ENCODE measurements around the gene GSG1L. TPM values are rescaled to one million over a fixed set of nuclear protein-coding genes. Genes with fewer than 3 reads are reported as not detected.

Gene GSG1L
- total and polyA plus RNA-seq, 4 donors, result not detected

DNA sequence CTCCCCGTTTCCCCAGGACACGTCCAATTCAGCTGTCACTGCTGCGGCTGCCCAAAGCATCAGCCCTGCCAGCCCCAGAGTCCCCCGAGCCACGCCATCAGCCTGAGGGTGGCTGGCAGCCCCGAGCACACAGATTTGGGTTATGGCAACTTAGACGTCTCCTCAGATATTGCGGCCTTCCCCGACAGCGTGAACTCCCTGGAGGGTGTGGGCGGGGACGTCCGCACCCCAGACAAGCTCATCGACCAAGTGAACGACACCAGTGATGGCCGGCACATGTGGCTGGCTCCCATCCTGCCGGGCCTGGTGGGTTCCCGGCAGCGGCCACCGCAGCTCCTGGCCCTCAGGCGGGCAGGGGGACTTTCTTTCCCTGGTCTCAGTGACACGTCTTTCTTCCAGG lies 288.7 kb downstream of the GSG1L start:
- Histone ChIP-seq H3K4me3 (ENCODE audit: low read depth in 1 of 3, low read length in 3 of 3) (no peak overlapping the region), H3K36me3 (ENCODE audit: control insufficient read depth in 4 of 4, insufficient read depth in 3 of 4, low read depth in 1 of 4, low read length in 3 of 4) (peaks cover 0 to 13% (median 1%) of the 10 kb centered on the region in 4 donors), H3K9ac (ENCODE audit: low read depth in 1 of 2, low read length in 2 of 2) (no peak overlapping the region), H3K27me3 (ENCODE audit: control insufficient read depth in 4 of 4, insufficient read depth in 4 of 4, low read length in 3 of 4) (no peaks in the 10 kb centered on the region), H3K27ac (ENCODE audit: low read depth in 1 of 2, low read length in 2 of 2) (no peak overlapping the region), H3K4me1 (ENCODE audit: control insufficient read depth in 4 of 4, insufficient read depth in 4 of 4, low read length in 3 of 4) (no peaks in the 10 kb centered on the region), H3K9me3 (ENCODE audit: control insufficient read depth in 4 of 4, low read length in 3 of 4) (no peaks in the 10 kb centered on the region)
- WGBS, result 95% methylated on average over 22 of the region's 22 CpGs
- TF ChIP-seq GABPA (IDR thresholded peaks at IDR 0.05 in 1 of 2, conservative IDR thresholded peaks at IDR 0.05 in 1 of 2) (no peak), YY1 (IDR thresholded peaks at IDR 0.05) (no peak), EGR1 (IDR thresholded peaks at IDR 0.05; ENCODE audit: low read depth in 2 of 2) (no peak), MAX (IDR thresholded peaks at IDR 0.05) (no peak), RXRA (IDR thresholded peaks at IDR 0.05) (no peak), REST (IDR thresholded peaks at IDR 0.05) (no peak), HNF4G (IDR thresholded peaks at IDR 0.05) (no peak), NR2F2 (IDR thresholded peaks at IDR 0.05) (no peak), FOXA2 (IDR thresholded peaks at IDR 0.05) (no peak), HNF4A (conservative IDR thresholded peaks at IDR 0.05) (no peak), RAD21 (IDR thresholded peaks at IDR 0.05) (no peak), ZBTB33 (IDR thresholded peaks at IDR 0.05) (no peak), TAF1 (conservative IDR thresholded peaks at IDR 0.05) (no peak)
- TF ChIP-seq, protein P1, sequence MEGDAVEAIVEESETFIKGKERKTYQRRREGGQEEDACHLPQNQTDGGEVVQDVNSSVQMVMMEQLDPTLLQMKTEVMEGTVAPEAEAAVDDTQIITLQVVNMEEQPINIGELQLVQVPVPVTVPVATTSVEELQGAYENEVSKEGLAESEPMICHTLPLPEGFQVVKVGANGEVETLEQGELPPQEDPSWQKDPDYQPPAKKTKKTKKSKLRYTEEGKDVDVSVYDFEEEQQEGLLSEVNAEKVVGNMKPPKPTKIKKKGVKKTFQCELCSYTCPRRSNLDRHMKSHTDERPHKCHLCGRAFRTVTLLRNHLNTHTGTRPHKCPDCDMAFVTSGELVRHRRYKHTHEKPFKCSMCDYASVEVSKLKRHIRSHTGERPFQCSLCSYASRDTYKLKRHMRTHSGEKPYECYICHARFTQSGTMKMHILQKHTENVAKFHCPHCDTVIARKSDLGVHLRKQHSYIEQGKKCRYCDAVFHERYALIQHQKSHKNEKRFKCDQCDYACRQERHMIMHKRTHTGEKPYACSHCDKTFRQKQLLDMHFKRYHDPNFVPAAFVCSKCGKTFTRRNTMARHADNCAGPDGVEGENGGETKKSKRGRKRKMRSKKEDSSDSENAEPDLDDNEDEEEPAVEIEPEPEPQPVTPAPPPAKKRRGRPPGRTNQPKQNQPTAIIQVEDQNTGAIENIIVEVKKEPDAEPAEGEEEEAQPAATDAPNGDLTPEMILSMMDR (IDR thresholded peaks at IDR 0.05; ENCODE audit: low read depth, low read length, missing input control), result no peak
- TF ChIP-seq, protein P2, sequence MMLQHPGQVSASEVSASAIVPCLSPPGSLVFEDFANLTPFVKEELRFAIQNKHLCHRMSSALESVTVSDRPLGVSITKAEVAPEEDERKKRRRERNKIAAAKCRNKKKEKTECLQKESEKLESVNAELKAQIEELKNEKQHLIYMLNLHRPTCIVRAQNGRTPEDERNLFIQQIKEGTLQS (IDR thresholded peaks at IDR 0.05), result no peak
- no peak for DNase-seq (ENCODE audit: low spot score)

DNA sequence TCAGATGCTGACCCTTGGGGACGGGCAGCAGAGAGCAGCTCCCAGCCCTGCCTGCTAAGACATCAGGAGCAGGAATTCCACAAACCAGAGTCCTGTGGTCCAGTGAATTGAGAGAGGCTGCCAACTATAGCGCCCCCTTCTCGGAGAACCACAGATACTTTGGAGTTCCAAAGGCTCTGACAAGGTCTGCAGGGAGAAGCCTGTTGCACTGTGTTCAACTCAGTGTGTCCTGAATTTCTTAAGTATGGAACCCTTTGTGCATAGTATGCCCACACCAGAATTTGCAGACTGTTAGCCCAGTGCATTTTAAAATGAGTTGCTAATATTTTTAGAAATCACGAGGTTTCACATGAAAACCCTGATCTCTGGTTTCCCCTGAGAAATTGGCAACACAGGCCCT lies 290.2 kb downstream of the GSG1L start:
- Histone ChIP-seq H3K27ac (ENCODE audit: low read depth in 1 of 2, low read length in 2 of 2) (no peak overlapping the region), H3K9me3 (ENCODE audit: control insufficient read depth in 4 of 4, low read length in 3 of 4) (no peaks in the 10 kb centered on the region), H3K36me3 (ENCODE audit: control insufficient read depth in 4 of 4, insufficient read depth in 3 of 4, low read depth in 1 of 4, low read length in 3 of 4) (peaks cover 0 to 17% (median 1%) of the 10 kb centered on the region in 4 donors), H3K27me3 (ENCODE audit: control insufficient read depth in 4 of 4, insufficient read depth in 4 of 4, low read length in 3 of 4) (no peaks in the 10 kb centered on the region), H3K4me1 (ENCODE audit: control insufficient read depth in 4 of 4, insufficient read depth in 4 of 4, low read length in 3 of 4) (no peaks in the 10 kb centered on the region), H3K9ac (ENCODE audit: low read depth in 1 of 2, low read length in 2 of 2) (no peak overlapping the region), H3K4me3 (ENCODE audit: low read depth in 1 of 3, low read length in 3 of 3) (no peak overlapping the region)
- DNase-seq (ENCODE audit: low spot score), result no peak
- 96% methylated on average over 4 of the region's 4 CpGs for WGBS
- TF ChIP-seq JUND (IDR thresholded peaks at IDR 0.05), result no peak
- no peak for TF ChIP-seq TAF1 (conservative IDR thresholded peaks at IDR 0.05)
- TF ChIP-seq FOXA1 (IDR thresholded peaks at IDR 0.05), result no peak
- TF ChIP-seq RAD21 (IDR thresholded peaks at IDR 0.05), result no peak
- TF ChIP-seq SP1 (IDR thresholded peaks at IDR 0.05), result no peak
- no peak for TF ChIP-seq ZBTB33 (IDR thresholded peaks at IDR 0.05)
- no peak for TF ChIP-seq GABPA (IDR thresholded peaks at IDR 0.05 in 1 of 2, conservative IDR thresholded peaks at IDR 0.05 in 1 of 2)
- TF ChIP-seq EGR1 (IDR thresholded peaks at IDR 0.05; ENCODE audit: low read depth in 2 of 2), result no peak
- TF ChIP-seq NR2F2 (IDR thresholded peaks at IDR 0.05), result no peak
- TF ChIP-seq, protein P2 (IDR thresholded peaks at IDR 0.05), result no peak
- TF ChIP-seq REST (IDR thresholded peaks at IDR 0.05), result no peak
- TF ChIP-seq FOXA2 (IDR thresholded peaks at IDR 0.05), result no peak
